Liver (tissue), 9 donors: ENCODE results near the gene KATNB1. TPM values are rescaled to one million over a fixed set of nuclear protein-coding genes. Genes with fewer than 3 reads are reported as not detected.
"Not testable (repeated sequence)": the region's sequence is repeated elsewhere in the genome, so short reads cannot be mapped to it uniquely, and the experiment has no call there.

Source experiments
- DNase-seq: peaks from one replicate; pipeline ENCODE4 v3.0.0-alpha.2; 2017; ENCODE audit warnings: low spot score
- H3K27ac ChIP-seq, 2 donors: one replicate each; pipeline ENCODE4 v1.7.0; 2013; ENCODE audit warnings: inconsistent platforms in 2 of 2, low read length in 2 of 2, control low read depth in 1 of 2, low read depth in 1 of 2, mild to moderate bottlenecking in 1 of 2
- H3K27me3 ChIP-seq, 4 donors: one replicate each; pipeline versions ENCODE4 v1.6.1 to v1.7.0; 2013; ENCODE audit warnings: low read length in 3 of 4, inconsistent platforms in 1 of 4, mild to moderate bottlenecking in 1 of 4, moderate library complexity in 1 of 4; ENCODE audit not compliant: control insufficient read depth in 4 of 4, insufficient read depth in 4 of 4
- H3K36me3 ChIP-seq, 4 donors: one replicate each; pipeline versions ENCODE4 v1.6.1 to v1.7.0; 2013; ENCODE audit warnings: low read length in 3 of 4, mild to moderate bottlenecking in 3 of 4, low read depth in 1 of 4, moderate library complexity in 1 of 4; ENCODE audit not compliant: control insufficient read depth in 4 of 4, insufficient read depth in 3 of 4
- H3K4me1 ChIP-seq, 4 donors: one replicate each; pipeline versions ENCODE4 v1.6.1 to v1.7.0; 2013; ENCODE audit warnings: low read length in 3 of 4, mild to moderate bottlenecking in 3 of 4, moderate library complexity in 1 of 4; ENCODE audit not compliant: control insufficient read depth in 4 of 4, insufficient read depth in 4 of 4
- H3K4me3 ChIP-seq, 3 donors: one replicate each; pipeline versions ENCODE4 v1.6.1 to v1.7.0; 2013; ENCODE audit warnings: low read length in 3 of 3, control low read depth in 1 of 3, low read depth in 1 of 3, mild to moderate bottlenecking in 1 of 3
- H3K9ac ChIP-seq, 2 donors: one replicate each; pipeline ENCODE4 v1.7.0; 2013; ENCODE audit warnings: low read length in 2 of 2, mild to moderate bottlenecking in 2 of 2, moderate library complexity in 2 of 2, control low read depth in 1 of 2, low read depth in 1 of 2
- H3K9me3 ChIP-seq, 4 donors: one replicate each; pipeline versions ENCODE4 v1.6.1 to v1.7.0; 2013; ENCODE audit warnings: low read length in 3 of 4; ENCODE audit not compliant: control insufficient read depth in 4 of 4
- EGR1 ChIP-seq, 2 donors: IDR thresholded peaks; 2 replicates each; pipeline ENCODE4 v1.6.1; 2016 to 2018; ENCODE audit warnings: antibody characterized with exemption in 2 of 2, low read depth in 2 of 2
- FOXA1 ChIP-seq: IDR thresholded peaks from 2 replicates; pipeline ENCODE4 v1.6.1; 2016; ENCODE audit warnings: antibody characterized with exemption
- FOXA2 ChIP-seq: IDR thresholded peaks from 2 replicates; pipeline ENCODE4 v1.6.1; 2016; ENCODE audit warnings: antibody characterized with exemption
- GABPA ChIP-seq, 2 donors: IDR thresholded peaks in 1 of 2; conservative IDR thresholded peaks in 1 of 2; 2 replicates each; pipeline ENCODE4 v1.6.1; 2016; ENCODE audit warnings: antibody characterized with exemption in 2 of 2, mild to moderate bottlenecking in 1 of 2, moderate library complexity in 1 of 2
- HNF4A ChIP-seq, 2 donors: conservative IDR thresholded peaks; 2 replicates each; pipeline ENCODE4 v1.6.1; 2016; ENCODE audit warnings: antibody characterized with exemption in 2 of 2, mild to moderate bottlenecking in 2 of 2
- HNF4G ChIP-seq: IDR thresholded peaks from 2 replicates; pipeline ENCODE4 v1.6.1; 2016; ENCODE audit warnings: antibody characterized with exemption
- JUND ChIP-seq, 2 donors: IDR thresholded peaks; 2 replicates each; pipeline ENCODE4 v1.6.1; 2016; ENCODE audit warnings: antibody characterized with exemption in 2 of 2
- NR2F2 ChIP-seq: IDR thresholded peaks from 2 replicates; pipeline ENCODE4 v1.6.1; 2016; ENCODE audit warnings: antibody characterized with exemption
- RAD21 ChIP-seq, 2 donors: IDR thresholded peaks; 2 replicates each; pipeline ENCODE4 v1.6.1; 2016; ENCODE audit warnings: antibody characterized with exemption in 2 of 2, mild to moderate bottlenecking in 2 of 2
- REST ChIP-seq: IDR thresholded peaks from 2 replicates; pipeline ENCODE4 v1.6.1; 2016; ENCODE audit warnings: antibody characterized with exemption, mild to moderate bottlenecking
- RXRA ChIP-seq, 2 donors: IDR thresholded peaks; 2 replicates each; pipeline ENCODE4 v1.6.1; 2017 to 2018; ENCODE audit warnings: antibody characterized with exemption in 2 of 2, mild to moderate bottlenecking in 1 of 2
- SP1 ChIP-seq: IDR thresholded peaks from 2 replicates; pipeline ENCODE4 v1.6.1; 2018; ENCODE audit warnings: antibody characterized with exemption, mild to moderate bottlenecking
- TAF1 ChIP-seq: conservative IDR thresholded peaks from 2 replicates; pipeline ENCODE4 v1.6.1; 2016; ENCODE audit warnings: antibody characterized with exemption, mild to moderate bottlenecking
- YY1 ChIP-seq: IDR thresholded peaks from 2 replicates; pipeline ENCODE4 v1.6.1; 2016; ENCODE audit warnings: antibody characterized with exemption, mild to moderate bottlenecking
- ZBTB33 ChIP-seq: IDR thresholded peaks from 2 replicates; pipeline ENCODE4 v1.6.1; 2016; ENCODE audit warnings: antibody characterized with exemption
- WGBS: extraction: QIAGEN DNeasy Blood & Tissue Kit; methylation state at CpG from one replicate; pipeline ENCODE4 v1.1.7; 2013; 5-methylcytosine and 5-hydroxymethylcytosine counted together
- polyA plus RNA-seq, 2 donors: library from polyadenylated mRNA; stranded (reverse) in 1 of 2; unstranded in 1 of 2; fragments of 200-250 nt in 1 of 2; fragments of >200 nt in 1 of 2; fragmentation: Nextera tagmentation in 1 of 2; extraction: Ambion mirVana in 1 of 2; gene quantifications; one replicate each; pipeline versions ENCODE4 v1.2.1 to v1.2.3, GENCODE V29; 2013 to 2015
- total RNA-seq, 2 donors: library from RNA; depleted of rRNA; stranded (reverse); fragments of >200 nt; gene quantifications; one replicate each; pipeline ENCODE4 v1.2.3, GENCODE V29; 2014
- TF ChIP-seq, protein P1 (sequence below): IDR thresholded peaks from 2 replicates; pipeline ENCODE4 v1.6.1; 2016; ENCODE audit warnings: antibody characterized with exemption
- TF ChIP-seq, protein P2 (sequence below): fragments of 150-350 bp; IDR thresholded peaks from 2 replicates; pipeline ENCODE4 v1.5.1; 2017; ENCODE audit warnings: improper control_type of control experiment, low read depth, low read length; ENCODE audit not compliant: missing input control
- TF ChIP-seq, protein P3 (sequence below): IDR thresholded peaks from 2 replicates; pipeline ENCODE4 v1.6.1; 2016; ENCODE audit warnings: antibody characterized with exemption
- donor health status: healthy.
- donor health status: healthy.
- donor health status: healthy.
- donor health status: healthy.
- donor health status: healthy.

The KATNB1 gene
- total and polyA plus RNA-seq, 4 donors, result 4.5 to 16.4 (median 7.5) TPM

DNA sequence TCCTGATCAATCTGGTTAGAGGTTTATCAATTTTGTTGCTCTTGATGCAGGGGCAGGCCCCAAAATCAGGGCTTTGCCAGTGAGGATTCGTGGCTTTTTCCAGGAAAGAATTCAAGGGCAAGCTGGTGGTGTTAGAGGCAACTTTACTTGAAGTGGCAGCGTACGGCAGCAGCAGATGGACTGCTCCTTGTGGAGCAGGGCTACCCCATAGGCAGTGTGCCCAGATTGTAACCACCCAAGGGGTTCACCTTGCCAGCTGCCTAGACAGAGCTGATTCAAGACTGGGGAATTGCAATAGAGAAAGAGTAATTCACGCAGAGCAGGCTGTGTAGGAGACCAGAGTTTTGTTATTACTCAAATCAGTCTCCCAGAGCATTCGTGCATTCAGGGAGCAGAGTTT is 24.2 kb upstream of the KATNB1 start:
- Histone ChIP-seq H3K4me1 (peaks cover 0 to 3% (median 0%) of the 10 kb centered on the region in 4 donors), H3K4me3 (no peak overlapping the region), H3K27ac (no peak overlapping the region), H3K9ac (no peak overlapping the region), H3K9me3 (no peaks in the 10 kb centered on the region), H3K27me3 (no peaks in the 10 kb centered on the region), H3K36me3 (no peaks in the 10 kb centered on the region)
- DNase-seq, result no peak
- TF ChIP-seq, protein P1, sequence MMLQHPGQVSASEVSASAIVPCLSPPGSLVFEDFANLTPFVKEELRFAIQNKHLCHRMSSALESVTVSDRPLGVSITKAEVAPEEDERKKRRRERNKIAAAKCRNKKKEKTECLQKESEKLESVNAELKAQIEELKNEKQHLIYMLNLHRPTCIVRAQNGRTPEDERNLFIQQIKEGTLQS, result no peak
- 89% methylated on average over 5 of the region's 5 CpGs for WGBS

DNA sequence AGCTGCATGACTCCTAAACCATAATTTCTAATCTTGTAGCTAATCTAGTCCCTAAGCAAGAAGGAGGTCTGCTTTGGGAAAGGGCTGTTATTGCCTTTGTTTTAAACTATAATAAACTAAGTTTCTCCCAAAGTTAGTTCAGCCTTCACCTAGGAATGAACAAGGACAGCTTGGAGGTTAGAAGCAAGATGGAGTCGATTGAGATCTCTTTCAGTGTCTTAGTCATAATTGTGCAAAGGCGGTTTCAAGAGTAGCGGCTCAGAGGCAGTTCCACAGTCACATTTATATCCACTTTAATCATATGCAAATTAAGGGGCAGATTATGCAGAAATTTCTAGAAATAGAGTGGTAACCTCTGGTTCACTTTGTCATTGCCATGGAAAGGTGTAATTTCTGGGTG is 23.6 kb upstream of the KATNB1 start:
- Histone ChIP-seq H3K4me1 (peaks cover 0 to 3% (median 0%) of the 10 kb centered on the region in 4 donors), H3K9ac (no peak overlapping the region), H3K27ac (no peak overlapping the region), H3K4me3 (no peak overlapping the region), H3K9me3 (no peaks in the 10 kb centered on the region), H3K27me3 (no peaks in the 10 kb centered on the region), H3K36me3 (no peaks in the 10 kb centered on the region)
- no peak for DNase-seq
- TF ChIP-seq SP1, result no peak
- no peak for TF ChIP-seq HNF4G
- TF ChIP-seq REST, result no peak
- no peak for TF ChIP-seq JUND (IDR thresholded peaks at IDR 0.05)
- TF ChIP-seq, protein P2, sequence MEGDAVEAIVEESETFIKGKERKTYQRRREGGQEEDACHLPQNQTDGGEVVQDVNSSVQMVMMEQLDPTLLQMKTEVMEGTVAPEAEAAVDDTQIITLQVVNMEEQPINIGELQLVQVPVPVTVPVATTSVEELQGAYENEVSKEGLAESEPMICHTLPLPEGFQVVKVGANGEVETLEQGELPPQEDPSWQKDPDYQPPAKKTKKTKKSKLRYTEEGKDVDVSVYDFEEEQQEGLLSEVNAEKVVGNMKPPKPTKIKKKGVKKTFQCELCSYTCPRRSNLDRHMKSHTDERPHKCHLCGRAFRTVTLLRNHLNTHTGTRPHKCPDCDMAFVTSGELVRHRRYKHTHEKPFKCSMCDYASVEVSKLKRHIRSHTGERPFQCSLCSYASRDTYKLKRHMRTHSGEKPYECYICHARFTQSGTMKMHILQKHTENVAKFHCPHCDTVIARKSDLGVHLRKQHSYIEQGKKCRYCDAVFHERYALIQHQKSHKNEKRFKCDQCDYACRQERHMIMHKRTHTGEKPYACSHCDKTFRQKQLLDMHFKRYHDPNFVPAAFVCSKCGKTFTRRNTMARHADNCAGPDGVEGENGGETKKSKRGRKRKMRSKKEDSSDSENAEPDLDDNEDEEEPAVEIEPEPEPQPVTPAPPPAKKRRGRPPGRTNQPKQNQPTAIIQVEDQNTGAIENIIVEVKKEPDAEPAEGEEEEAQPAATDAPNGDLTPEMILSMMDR, result no peak
- TF ChIP-seq, protein P1, result no peak
- TF ChIP-seq TAF1, result no peak
- no peak for TF ChIP-seq NR2F2
- TF ChIP-seq FOXA1, result no peak
- TF ChIP-seq HNF4A (conservative IDR thresholded peaks at IDR 0.05), result no peak
- TF ChIP-seq RXRA (IDR thresholded peaks at IDR 0.05), result no peak
- TF ChIP-seq, protein P3, sequence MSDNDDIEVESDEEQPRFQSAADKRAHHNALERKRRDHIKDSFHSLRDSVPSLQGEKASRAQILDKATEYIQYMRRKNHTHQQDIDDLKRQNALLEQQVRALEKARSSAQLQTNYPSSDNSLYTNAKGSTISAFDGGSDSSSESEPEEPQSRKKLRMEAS, result no peak
- TF ChIP-seq ZBTB33, result no peak
- no peak for TF ChIP-seq FOXA2
- TF ChIP-seq EGR1 (IDR thresholded peaks at IDR 0.05; ENCODE audit: low read depth in 2 of 2), result no peak
- no peak for TF ChIP-seq GABPA (IDR thresholded peaks at IDR 0.05 in 1 of 2, conservative IDR thresholded peaks at IDR 0.05 in 1 of 2)
- TF ChIP-seq YY1, result no peak
- TF ChIP-seq RAD21 (IDR thresholded peaks at IDR 0.05), result no peak
- 93% methylated on average over 3 of the region's 3 CpGs for WGBS

- H3K9me3 ChIP-seq, H3K27me3 ChIP-seq, H3K36me3 ChIP-seq, H3K9ac ChIP-seq, H3K4me1 ChIP-seq, H3K4me3 ChIP-seq, DNase-seq, H3K27ac ChIP-seq: not testable (repeated sequence)
- WGBS, result 86% methylated on average over 6 of the region's 6 CpGs
Observed at GRCh38 chr16:57712569-57712968, 23.0 kb upstream of the KATNB1 start.
